ENCODE data around the gene DOCK9. TPM values are rescaled to one million over a fixed set of nuclear protein-coding genes. Genes with fewer than 3 reads are reported as not detected.

Gene DOCK9
- polyA plus RNA-seq, 3 donors = 0.01 TPM; not detected in 2

DNA sequence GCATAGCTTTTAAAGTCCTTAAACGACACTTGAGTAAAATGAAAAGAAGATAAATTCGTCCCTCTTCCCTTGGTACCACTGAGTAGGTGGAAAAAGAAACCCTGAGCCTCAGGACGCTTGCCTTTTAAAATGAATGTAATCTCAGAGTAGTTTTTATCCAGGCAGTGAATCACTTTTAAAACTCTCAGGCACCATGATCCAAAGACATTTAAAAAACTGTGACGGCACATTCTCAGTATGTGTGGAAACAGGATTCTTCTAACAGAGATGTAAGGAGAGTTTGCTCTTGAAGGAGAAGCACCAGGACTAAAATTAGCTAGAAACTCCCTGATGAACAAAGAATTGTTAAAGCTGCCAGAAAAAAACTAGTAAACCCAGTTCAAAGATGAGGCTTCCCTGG lies 119.7 kb downstream of the DOCK9 start:
- Histone ChIP-seq H3K9ac (ENCODE audit: insufficient read depth, low read length, poor library complexity, severe bottlenecking) (no peak overlapping the region), H3K4me3 (replicated peaks in 1 of 3; ENCODE audit: low read depth in 2 of 3, low read length in 3 of 3) (no peak overlapping the region), H3K4me1 (ENCODE audit: control insufficient read depth in 1 of 2, insufficient read depth in 2 of 2, low read length in 2 of 2) (no peaks in the 10 kb centered on the region), H3K79me2 (ENCODE audit: insufficient read depth, low read length) (no peaks in the 10 kb centered on the region), H3K9me3 (replicated peaks in 1 of 2; ENCODE audit: control insufficient read depth in 1 of 2, insufficient read depth in 1 of 2, low read length in 2 of 2) (no peaks in the 10 kb centered on the region), H3K36me3 (replicated peaks in 1 of 2; ENCODE audit: control insufficient read depth in 1 of 2, insufficient read depth in 2 of 2, low read length in 2 of 2) (no peaks in the 10 kb centered on the region), H3K27me3 (ENCODE audit: control insufficient read depth in 2 of 2, insufficient read depth in 2 of 2, low read length in 2 of 2) (peaks cover 0 to 2% of the 10 kb centered on the region in 2 donors), H3K27ac (ENCODE audit: low read depth in 1 of 2, low read length in 2 of 2) (no peak overlapping the region), H2AFZ (ENCODE audit: insufficient read depth, low read depth, low read length, poor library complexity, severe bottlenecking) (no peak overlapping the region), H3K4me2 (replicated peaks; ENCODE audit: extremely low read depth, low read length, poor library complexity, severe bottlenecking) (no peak overlapping the region), H4K20me1 (ENCODE audit: insufficient read depth, low read length) (no peaks in the 10 kb centered on the region)
- WGBS (ENCODE audit: insufficient coverage) = no CpG with 5 or more reads among the region's 4 CpGs
- no peak overlapping the region for H3K4me3 Mint-ChIP-seq
- peaks cover 8 to 30% (median 18%) of the 10 kb centered on the region in 3 donors for H3K27me3 Mint-ChIP-seq (ENCODE audit: low read depth in 3 of 3)
- peaks cover 1% of the 10 kb centered on the region for H3K4me1 Mint-ChIP-seq
- TF ChIP-seq, protein P1, sequence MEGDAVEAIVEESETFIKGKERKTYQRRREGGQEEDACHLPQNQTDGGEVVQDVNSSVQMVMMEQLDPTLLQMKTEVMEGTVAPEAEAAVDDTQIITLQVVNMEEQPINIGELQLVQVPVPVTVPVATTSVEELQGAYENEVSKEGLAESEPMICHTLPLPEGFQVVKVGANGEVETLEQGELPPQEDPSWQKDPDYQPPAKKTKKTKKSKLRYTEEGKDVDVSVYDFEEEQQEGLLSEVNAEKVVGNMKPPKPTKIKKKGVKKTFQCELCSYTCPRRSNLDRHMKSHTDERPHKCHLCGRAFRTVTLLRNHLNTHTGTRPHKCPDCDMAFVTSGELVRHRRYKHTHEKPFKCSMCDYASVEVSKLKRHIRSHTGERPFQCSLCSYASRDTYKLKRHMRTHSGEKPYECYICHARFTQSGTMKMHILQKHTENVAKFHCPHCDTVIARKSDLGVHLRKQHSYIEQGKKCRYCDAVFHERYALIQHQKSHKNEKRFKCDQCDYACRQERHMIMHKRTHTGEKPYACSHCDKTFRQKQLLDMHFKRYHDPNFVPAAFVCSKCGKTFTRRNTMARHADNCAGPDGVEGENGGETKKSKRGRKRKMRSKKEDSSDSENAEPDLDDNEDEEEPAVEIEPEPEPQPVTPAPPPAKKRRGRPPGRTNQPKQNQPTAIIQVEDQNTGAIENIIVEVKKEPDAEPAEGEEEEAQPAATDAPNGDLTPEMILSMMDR (IDR thresholded peaks at IDR 0.05) = no peak
- no peaks in the 10 kb centered on the region for H3K9me3 Mint-ChIP-seq
- no peak for DNase-seq
- no peaks in the 10 kb centered on the region for H3K36me3 Mint-ChIP-seq
- H3K27ac Mint-ChIP-seq = no peak overlapping the region
- intact Hi-C loops (cut with micrococcal nuclease) = no loop called here

DNA sequence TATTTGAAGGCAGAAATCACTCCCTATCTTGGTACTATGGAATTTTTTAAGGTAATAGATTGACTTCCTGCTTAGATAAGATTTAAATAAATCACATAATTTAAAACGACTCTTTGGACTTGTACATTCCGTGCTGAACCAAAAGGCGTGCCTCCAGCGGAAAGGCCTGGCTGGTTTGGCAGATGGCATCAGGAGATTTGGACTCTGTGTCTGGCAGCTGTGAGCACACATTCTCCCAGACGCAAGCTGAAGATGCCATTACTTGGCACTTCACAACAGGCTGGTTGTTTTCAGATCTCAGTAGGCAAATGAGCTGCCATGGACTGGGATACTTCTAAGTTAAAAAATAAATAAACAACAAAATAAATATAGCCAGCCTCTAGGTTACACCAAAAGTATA lies 120.9 kb downstream of the DOCK9 start:
- Histone ChIP-seq H3K79me2 (ENCODE audit: insufficient read depth, low read length) (no peaks in the 10 kb centered on the region), H3K9ac (ENCODE audit: insufficient read depth, low read length, poor library complexity, severe bottlenecking) (no peak overlapping the region), H3K27me3 (ENCODE audit: control insufficient read depth in 2 of 2, insufficient read depth in 2 of 2, low read length in 2 of 2) (peaks cover 0 to 2% of the 10 kb centered on the region in 2 donors), H3K4me2 (replicated peaks; ENCODE audit: extremely low read depth, low read length, poor library complexity, severe bottlenecking) (no peak overlapping the region), H3K27ac (ENCODE audit: low read depth in 1 of 2, low read length in 2 of 2) (no peak overlapping the region), H3K36me3 (replicated peaks in 1 of 2; ENCODE audit: control insufficient read depth in 1 of 2, insufficient read depth in 2 of 2, low read length in 2 of 2) (no peaks in the 10 kb centered on the region), H4K20me1 (ENCODE audit: insufficient read depth, low read length) (no peaks in the 10 kb centered on the region), H2AFZ (ENCODE audit: insufficient read depth, low read depth, low read length, poor library complexity, severe bottlenecking) (no peak overlapping the region), H3K9me3 (replicated peaks in 1 of 2; ENCODE audit: control insufficient read depth in 1 of 2, insufficient read depth in 1 of 2, low read length in 2 of 2) (no peaks in the 10 kb centered on the region), H3K4me3 (replicated peaks in 1 of 3; ENCODE audit: low read depth in 2 of 3, low read length in 3 of 3) (no peak overlapping the region), H3K4me1 (ENCODE audit: control insufficient read depth in 1 of 2, insufficient read depth in 2 of 2, low read length in 2 of 2) (no peaks in the 10 kb centered on the region)
- Mint-ChIP-seq H3K27ac (no peak overlapping the region), H3K36me3 (no peaks in the 10 kb centered on the region), H3K4me3 (no peak overlapping the region), H3K27me3 (ENCODE audit: low read depth in 3 of 3) (peaks cover 1 to 25% (median 12%) of the 10 kb centered on the region in 3 donors), H3K4me1 (peaks cover 1% of the 10 kb centered on the region), H3K9me3 (no peaks in the 10 kb centered on the region)
- TF ChIP-seq, protein P1 (IDR thresholded peaks at IDR 0.05) = no peak
- no peak for DNase-seq
- intact Hi-C loops (cut with micrococcal nuclease) = no loop called here
- WGBS (ENCODE audit: insufficient coverage) = 100% methylated on average over 2 of the region's 5 CpGs

Data from CD14-positive monocyte (primary cell).